ENCODE data around the gene ATL2.

Gene ATL2

GRCh38 chr2:38394903-38395341, 17.8 kb upstream of the ATL2 start:
- Histone ChIP-seq H3K4me1 (ENCODE audit: insufficient read depth, low read length) (no peaks in the 10 kb centered on the region), H3K79me2 (ENCODE audit: insufficient read depth, low read length) (no peaks in the 10 kb centered on the region), H3K27me3 (ENCODE audit: insufficient read depth, low read length, poor library complexity) (peaks cover 7% of the 10 kb centered on the region), H3K4me2 (ENCODE audit: insufficient read depth, low read length) (no peak overlapping the region), H3K9ac (ENCODE audit: low read depth, low read length) (no peak overlapping the region), H2AFZ (ENCODE audit: low read depth, low read length) (no peak overlapping the region), H3K9me3 (ENCODE audit: insufficient read depth, low read length, severe bottlenecking) (no peaks in the 10 kb centered on the region), H3K4me3 (ENCODE audit: low read depth in 1 of 2, low read length in 2 of 2) (no peak overlapping the region), H4K20me1 (ENCODE audit: insufficient read depth, low read length) (no peaks in the 10 kb centered on the region), H3K27ac (ENCODE audit: low read length) (no peak overlapping the region), H3K36me3 (ENCODE audit: insufficient read depth, low read length) (no peaks in the 10 kb centered on the region)
- TF ChIP-seq EZH2 (IDR thresholded peaks at IDR 0.05; ENCODE audit: borderline replicate concordance, low read depth, low read length, severe bottlenecking): no peak
- TF ChIP-seq, protein P1, sequence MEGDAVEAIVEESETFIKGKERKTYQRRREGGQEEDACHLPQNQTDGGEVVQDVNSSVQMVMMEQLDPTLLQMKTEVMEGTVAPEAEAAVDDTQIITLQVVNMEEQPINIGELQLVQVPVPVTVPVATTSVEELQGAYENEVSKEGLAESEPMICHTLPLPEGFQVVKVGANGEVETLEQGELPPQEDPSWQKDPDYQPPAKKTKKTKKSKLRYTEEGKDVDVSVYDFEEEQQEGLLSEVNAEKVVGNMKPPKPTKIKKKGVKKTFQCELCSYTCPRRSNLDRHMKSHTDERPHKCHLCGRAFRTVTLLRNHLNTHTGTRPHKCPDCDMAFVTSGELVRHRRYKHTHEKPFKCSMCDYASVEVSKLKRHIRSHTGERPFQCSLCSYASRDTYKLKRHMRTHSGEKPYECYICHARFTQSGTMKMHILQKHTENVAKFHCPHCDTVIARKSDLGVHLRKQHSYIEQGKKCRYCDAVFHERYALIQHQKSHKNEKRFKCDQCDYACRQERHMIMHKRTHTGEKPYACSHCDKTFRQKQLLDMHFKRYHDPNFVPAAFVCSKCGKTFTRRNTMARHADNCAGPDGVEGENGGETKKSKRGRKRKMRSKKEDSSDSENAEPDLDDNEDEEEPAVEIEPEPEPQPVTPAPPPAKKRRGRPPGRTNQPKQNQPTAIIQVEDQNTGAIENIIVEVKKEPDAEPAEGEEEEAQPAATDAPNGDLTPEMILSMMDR (IDR thresholded peaks at IDR 0.05; ENCODE audit: borderline replicate concordance, extremely low read depth, low read length, poor library complexity, severe bottlenecking): no peak
- ATAC-seq (ENCODE audit: insufficient read depth, low read depth): 0 out of 3 replicates have a peak, but pooled peaks have one; percentile 19
- DNase-seq: no peak

DNA sequence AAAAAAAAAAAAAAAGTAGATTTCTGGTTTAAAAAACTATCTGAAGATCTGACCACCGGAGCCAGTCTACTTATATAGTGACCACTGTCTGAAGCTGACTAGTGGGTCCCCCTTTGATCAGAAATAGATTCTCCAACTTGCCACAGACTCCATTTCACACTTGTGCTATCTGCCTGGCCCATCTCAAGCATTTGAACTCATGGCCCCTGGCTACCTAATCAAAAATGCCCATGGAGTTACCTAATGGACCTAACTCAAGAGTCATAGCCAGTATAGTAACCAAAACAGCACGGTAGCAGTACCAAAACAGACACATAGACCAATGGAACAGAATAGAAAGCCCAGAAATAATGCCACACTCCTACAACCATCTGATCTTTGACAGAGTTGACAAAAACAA, 17.0 kb upstream of the ATL2 start:
- TF ChIP-seq, protein P1 (IDR thresholded peaks at IDR 0.05; ENCODE audit: borderline replicate concordance, extremely low read depth, low read length, poor library complexity, severe bottlenecking): no peak
- no peak for TF ChIP-seq EZH2 (IDR thresholded peaks at IDR 0.05; ENCODE audit: borderline replicate concordance, low read depth, low read length, severe bottlenecking)
- Histone ChIP-seq H3K4me2 (ENCODE audit: insufficient read depth, low read length) (no peak overlapping the region), H3K27ac (ENCODE audit: low read length) (no peak overlapping the region), H3K9me3 (ENCODE audit: insufficient read depth, low read length, severe bottlenecking) (no peaks in the 10 kb centered on the region), H3K4me1 (ENCODE audit: insufficient read depth, low read length) (no peaks in the 10 kb centered on the region), H2AFZ (ENCODE audit: low read depth, low read length) (no peak overlapping the region), H4K20me1 (ENCODE audit: insufficient read depth, low read length) (no peaks in the 10 kb centered on the region), H3K9ac (ENCODE audit: low read depth, low read length) (no peak overlapping the region), H3K36me3 (ENCODE audit: insufficient read depth, low read length) (no peaks in the 10 kb centered on the region), H3K4me3 (ENCODE audit: low read depth in 1 of 2, low read length in 2 of 2) (no peak overlapping the region), H3K79me2 (ENCODE audit: insufficient read depth, low read length) (no peaks in the 10 kb centered on the region), H3K27me3 (ENCODE audit: insufficient read depth, low read length, poor library complexity) (peaks cover 10% of the 10 kb centered on the region)
- DNase-seq: no peak
- no peak for ATAC-seq (ENCODE audit: insufficient read depth, low read depth)

- no peaks in the 10 kb centered on the region for H3K4me1 ChIP-seq (ENCODE audit: insufficient read depth, low read length)
- H3K4me3 ChIP-seq (ENCODE audit: low read depth in 1 of 2, low read length in 2 of 2): no peak overlapping the region
- peaks cover 10% of the 10 kb centered on the region for H3K27me3 ChIP-seq (ENCODE audit: insufficient read depth, low read length, poor library complexity)
- no peak overlapping the region for H3K4me2 ChIP-seq (ENCODE audit: insufficient read depth, low read length)
- no peak overlapping the region for H3K27ac ChIP-seq (ENCODE audit: low read length)
- H2AFZ ChIP-seq (ENCODE audit: low read depth, low read length): no peak overlapping the region
- no peak for DNase-seq
- ATAC-seq (ENCODE audit: insufficient read depth, low read depth): no peak
- no peak overlapping the region for H3K9ac ChIP-seq (ENCODE audit: low read depth, low read length)
- H3K36me3 ChIP-seq (ENCODE audit: insufficient read depth, low read length): no peaks in the 10 kb centered on the region
- H4K20me1 ChIP-seq (ENCODE audit: insufficient read depth, low read length): no peaks in the 10 kb centered on the region
- TF ChIP-seq EZH2 (IDR thresholded peaks at IDR 0.05; ENCODE audit: borderline replicate concordance, low read depth, low read length, severe bottlenecking): no peak
- TF ChIP-seq, protein P1 (IDR thresholded peaks at IDR 0.05; ENCODE audit: borderline replicate concordance, extremely low read depth, low read length, poor library complexity, severe bottlenecking): no peak
- H3K79me2 ChIP-seq (ENCODE audit: insufficient read depth, low read length): no peaks in the 10 kb centered on the region
- no peaks in the 10 kb centered on the region for H3K9me3 ChIP-seq (ENCODE audit: insufficient read depth, low read length, severe bottlenecking)
Observed at GRCh38 chr2:38390947-38391346, 13.9 kb upstream of the ATL2 start.

GRCh38 chr2:38387887-38388286, 10.8 kb upstream of the ATL2 start:
- Histone ChIP-seq H2AFZ (ENCODE audit: low read depth, low read length) (no peak overlapping the region), H3K4me3 (ENCODE audit: low read depth in 1 of 2, low read length in 2 of 2) (no peak overlapping the region), H3K4me2 (ENCODE audit: insufficient read depth, low read length) (no peak overlapping the region), H3K79me2 (ENCODE audit: insufficient read depth, low read length) (no peaks in the 10 kb centered on the region), H3K4me1 (ENCODE audit: insufficient read depth, low read length) (no peaks in the 10 kb centered on the region), H3K9me3 (ENCODE audit: insufficient read depth, low read length, severe bottlenecking) (no peaks in the 10 kb centered on the region), H3K36me3 (ENCODE audit: insufficient read depth, low read length) (no peaks in the 10 kb centered on the region), H3K9ac (ENCODE audit: low read depth, low read length) (no peak overlapping the region), H3K27me3 (ENCODE audit: insufficient read depth, low read length, poor library complexity) (peaks cover 10% of the 10 kb centered on the region), H4K20me1 (ENCODE audit: insufficient read depth, low read length) (no peaks in the 10 kb centered on the region), H3K27ac (ENCODE audit: low read length) (no peak overlapping the region)
- TF ChIP-seq, protein P1 (IDR thresholded peaks at IDR 0.05; ENCODE audit: borderline replicate concordance, extremely low read depth, low read length, poor library complexity, severe bottlenecking): no peak
- TF ChIP-seq EZH2 (IDR thresholded peaks at IDR 0.05; ENCODE audit: borderline replicate concordance, low read depth, low read length, severe bottlenecking): no peak
- ATAC-seq (ENCODE audit: insufficient read depth, low read depth): no peak
- DNase-seq: no peak

All from DND-41 (cell line).